Stimulated activated naive CD8-positive, alpha-beta T cell treated with anti-CD3 and anti-CD28 coated beads, Interleukin-15, Interleukin-2, amounts not matched to agents 100 ng/mL and 50 ng/mL, for 24 hours (primary cell): ENCODE data around the gene PHACTR3.

ENCODE experiments used
- H3K27ac Mint-ChIP-seq: one replicate; pipeline ENCODE4 v1.8.0; 2021; ENCODE audit warnings: mild to moderate bottlenecking, mixed read lengths
- H3K27me3 Mint-ChIP-seq: one replicate; pipeline ENCODE4 v1.8.0; 2021; ENCODE audit warnings: mixed read lengths
- H3K36me3 Mint-ChIP-seq: one replicate; pipeline ENCODE4 v1.8.0; 2021; ENCODE audit warnings: low read depth, mixed read lengths
- H3K4me1 Mint-ChIP-seq: one replicate; pipeline ENCODE4 v1.8.0; 2021; ENCODE audit warnings: low read depth, mixed read lengths
- H3K4me3 Mint-ChIP-seq: one replicate; pipeline ENCODE4 v1.8.0; 2021; ENCODE audit warnings: mild to moderate bottlenecking, mixed read lengths
- H3K9me3 Mint-ChIP-seq: one replicate; pipeline ENCODE4 v1.8.0; 2021; ENCODE audit warnings: mixed read lengths

Gene PHACTR3

DNA sequence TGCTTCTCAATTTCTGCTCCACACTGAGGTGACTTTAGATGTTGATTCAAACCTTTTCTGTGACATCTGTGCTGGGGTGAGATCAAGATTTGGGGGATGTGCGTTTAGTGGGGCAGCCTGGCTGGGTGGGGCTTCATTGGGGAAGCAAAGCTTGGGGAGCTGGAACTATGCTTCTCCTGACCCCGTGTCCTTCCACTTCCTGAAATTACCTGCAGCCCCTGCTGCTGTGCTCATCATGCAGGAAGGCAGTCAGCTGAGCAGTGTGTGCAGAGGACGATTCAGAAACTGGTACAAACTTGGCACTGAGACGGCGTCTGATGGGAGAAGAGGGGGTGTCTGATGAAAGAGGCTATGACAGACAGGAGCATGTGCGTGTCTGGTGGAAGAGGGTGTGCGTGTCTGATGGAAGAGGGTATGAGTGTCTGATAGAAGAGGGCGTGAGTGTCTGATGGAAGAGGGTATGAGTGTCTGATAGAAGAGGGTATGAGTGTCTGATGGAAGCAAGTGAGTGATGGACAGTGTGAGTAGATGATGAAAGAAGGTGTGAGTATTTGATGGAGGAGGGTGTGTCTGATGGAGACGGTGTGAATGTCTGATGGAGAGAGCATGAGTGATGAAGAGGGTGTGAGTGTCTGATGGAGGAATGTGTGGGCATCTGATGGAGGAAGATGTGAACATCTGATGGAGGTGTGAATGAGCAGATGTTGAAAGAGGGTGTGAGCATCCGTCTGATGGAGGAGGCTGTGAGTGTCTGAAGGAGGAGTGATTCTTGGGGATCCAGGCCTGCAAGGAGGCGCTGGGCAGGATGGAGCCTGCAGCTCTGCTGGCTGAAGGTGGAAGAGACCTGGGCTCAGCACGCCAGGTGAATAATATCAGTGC lies 225.7 kb downstream of the PHACTR3 start:
- H3K4me3 Mint-ChIP-seq = no peak overlapping the region
- H3K4me1 Mint-ChIP-seq = no peaks in the 10 kb centered on the region
- no peak overlapping the region for H3K27ac Mint-ChIP-seq
- H3K27me3 Mint-ChIP-seq = peaks cover 4% of the 10 kb centered on the region
- H3K9me3 Mint-ChIP-seq = no peaks in the 10 kb centered on the region
- no peaks in the 10 kb centered on the region for H3K36me3 Mint-ChIP-seq

DNA sequence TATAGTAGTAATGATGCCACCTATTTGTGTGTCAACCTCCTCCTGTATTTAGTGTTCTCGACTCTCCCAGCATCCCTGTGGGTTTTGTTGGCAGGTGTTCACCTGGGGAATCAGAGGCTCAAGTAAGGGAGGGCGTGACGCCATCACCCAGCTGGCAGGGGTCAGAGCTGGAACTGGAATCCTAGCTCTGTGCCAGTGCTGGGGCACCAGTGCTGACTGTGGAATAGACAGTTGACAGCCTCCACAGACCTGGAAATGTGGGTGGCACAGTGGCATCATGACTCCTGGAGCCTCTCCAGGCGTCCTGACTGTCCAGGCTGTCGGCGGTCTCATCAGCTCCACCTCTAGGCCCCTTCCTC lies 226.3 kb downstream of the PHACTR3 start:
- Mint-ChIP-seq H3K4me3 (no peak overlapping the region), H3K27me3 (peaks cover 7% of the 10 kb centered on the region), H3K36me3 (no peaks in the 10 kb centered on the region), H3K9me3 (no peaks in the 10 kb centered on the region), H3K4me1 (peaks cover under 1% of the 10 kb centered on the region), H3K27ac (no peak overlapping the region)

DNA sequence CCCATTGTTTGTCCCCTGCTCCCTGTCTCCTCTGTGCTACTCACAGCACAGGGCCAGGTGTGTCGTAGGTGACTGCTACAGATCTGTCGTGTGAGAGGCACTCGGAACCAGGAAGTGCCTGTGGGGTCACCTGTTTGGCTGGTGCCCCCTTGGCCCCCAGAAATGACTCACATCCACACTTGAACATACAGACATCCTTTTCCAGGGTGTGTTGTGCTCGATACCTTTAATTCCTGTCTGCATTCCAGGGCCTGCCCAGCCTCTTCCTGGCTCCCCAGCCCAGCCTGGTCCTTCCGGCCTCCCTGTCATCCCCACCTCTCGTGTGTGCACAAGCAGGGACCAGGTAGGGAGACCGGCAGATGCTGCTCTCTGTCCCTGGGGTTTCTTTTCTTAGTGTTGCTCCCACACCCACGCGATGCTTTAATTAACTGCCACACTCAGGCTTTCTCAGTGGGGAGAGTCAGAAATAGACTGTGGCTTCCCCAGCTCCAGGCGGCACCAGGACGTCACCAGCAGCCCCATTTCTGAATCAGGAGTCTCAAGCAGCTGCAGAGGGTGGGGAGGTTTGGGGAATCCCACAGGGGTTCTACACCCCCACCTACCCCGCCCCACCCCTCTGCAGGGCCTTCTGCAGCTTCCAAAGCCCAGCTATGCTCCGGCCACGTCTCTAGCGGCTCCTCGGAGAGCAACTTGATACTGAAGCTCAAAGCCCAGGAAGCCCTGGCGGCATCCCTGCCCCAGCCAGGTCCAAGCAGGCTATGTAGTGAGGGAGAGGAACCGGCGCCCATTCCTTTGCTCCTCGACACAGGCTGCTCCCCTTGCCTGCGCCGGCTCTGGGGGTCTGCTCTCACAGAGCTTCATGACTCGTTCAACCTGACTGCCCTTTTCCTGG lies 226.9 kb downstream of the PHACTR3 start:
- no peaks in the 10 kb centered on the region for H3K36me3 Mint-ChIP-seq
- peaks cover 13% of the 10 kb centered on the region for H3K27me3 Mint-ChIP-seq
- H3K27ac Mint-ChIP-seq = no peak overlapping the region
- no peaks in the 10 kb centered on the region for H3K9me3 Mint-ChIP-seq
- peaks cover 5% of the 10 kb centered on the region for H3K4me1 Mint-ChIP-seq
- no peak overlapping the region for H3K4me3 Mint-ChIP-seq

DNA sequence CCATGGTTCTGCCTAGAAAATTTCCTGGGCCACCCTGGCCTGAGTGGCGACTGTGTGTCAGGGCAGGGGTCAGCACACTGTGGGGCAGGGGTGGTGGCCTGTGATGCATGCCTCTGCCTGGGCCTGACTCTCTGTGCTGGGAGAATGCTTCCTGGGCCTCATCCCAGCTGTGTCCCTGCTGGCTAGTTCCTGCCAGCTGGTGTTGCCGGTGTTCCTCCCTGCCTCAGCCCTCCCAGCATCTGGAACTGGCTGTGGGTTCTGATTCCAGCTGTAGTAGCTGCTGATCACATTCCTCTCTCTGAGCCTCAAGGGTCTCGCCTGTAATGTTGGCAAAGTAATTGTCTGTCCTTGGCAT lies 227.6 kb downstream of the PHACTR3 start:
- no peak overlapping the region for H3K27ac Mint-ChIP-seq
- no peaks in the 10 kb centered on the region for H3K36me3 Mint-ChIP-seq
- no peak overlapping the region for H3K4me3 Mint-ChIP-seq
- no peaks in the 10 kb centered on the region for H3K9me3 Mint-ChIP-seq
- H3K27me3 Mint-ChIP-seq = peaks cover 10% of the 10 kb centered on the region
- peaks cover 5% of the 10 kb centered on the region for H3K4me1 Mint-ChIP-seq

DNA sequence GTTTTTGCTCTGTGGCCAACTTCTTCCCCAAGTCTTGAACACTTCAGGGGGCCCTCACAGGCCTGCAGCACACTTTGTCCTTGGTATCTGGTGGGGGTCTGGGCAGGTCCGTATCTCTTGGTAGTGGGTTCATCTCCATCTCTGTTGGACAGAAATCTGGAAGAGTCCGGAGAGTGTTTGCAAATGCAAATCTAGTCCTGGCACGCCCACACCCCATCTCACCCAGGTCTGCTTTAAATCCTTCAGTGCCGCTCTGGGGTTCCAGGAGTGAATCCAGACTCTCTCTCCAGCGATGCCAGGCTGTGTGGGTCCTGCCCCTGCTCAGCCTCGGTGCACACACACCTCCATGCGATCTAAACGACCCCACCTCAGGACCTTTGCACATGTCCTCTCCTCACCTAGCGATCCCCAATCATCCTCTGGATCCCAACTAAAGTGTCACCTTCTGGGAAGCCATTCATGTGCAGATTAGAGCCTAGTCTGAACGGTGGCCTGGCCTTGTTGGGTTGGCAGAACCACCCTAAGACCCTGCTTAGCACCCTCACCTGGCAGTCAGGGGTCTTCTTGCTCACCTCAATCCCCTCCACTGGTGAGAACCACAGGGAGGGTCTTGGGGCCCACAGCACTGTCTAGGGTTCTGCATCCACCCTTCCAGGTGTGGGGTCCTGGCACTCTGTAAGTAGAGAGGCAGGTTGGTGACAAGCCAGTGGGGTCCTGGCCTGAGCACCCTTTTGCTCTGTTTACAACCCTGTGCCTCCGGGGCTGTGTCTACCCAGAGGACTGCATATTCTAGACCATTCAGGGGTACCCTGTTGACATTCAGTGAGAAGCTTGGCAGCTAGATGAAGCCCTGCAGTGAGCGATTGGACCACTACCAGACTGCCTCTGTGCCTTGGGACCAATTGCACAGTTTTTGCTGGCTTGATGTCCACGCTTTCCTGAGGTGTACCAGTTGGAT lies 228.3 kb downstream of the PHACTR3 start:
- Mint-ChIP-seq H3K4me1 (peaks cover 5% of the 10 kb centered on the region), H3K27me3 (peaks cover 10% of the 10 kb centered on the region), H3K36me3 (no peaks in the 10 kb centered on the region), H3K9me3 (no peaks in the 10 kb centered on the region), H3K4me3 (no peak overlapping the region), H3K27ac (no peak overlapping the region)

DNA sequence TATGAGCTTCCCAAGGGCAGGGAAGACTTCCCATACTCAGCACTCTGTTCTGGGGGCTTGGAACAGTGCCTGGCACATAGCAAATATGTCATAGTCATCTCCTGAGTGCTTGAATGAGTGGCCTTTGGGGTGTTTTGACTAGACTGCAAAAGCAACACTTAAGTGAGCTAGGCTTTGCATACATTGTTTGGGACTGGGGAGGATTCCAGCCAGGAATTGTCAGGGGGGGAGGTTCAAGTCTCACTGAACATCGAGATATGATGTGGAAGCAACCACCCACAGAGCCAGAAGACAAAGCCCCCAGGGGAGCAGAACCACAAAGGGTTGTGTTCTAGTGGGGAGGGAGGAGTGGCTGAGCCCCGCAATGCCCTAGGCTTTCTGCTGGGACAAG lies 230.7 kb downstream of the PHACTR3 start:
- Mint-ChIP-seq H3K9me3 (no peaks in the 10 kb centered on the region), H3K27me3 (peaks cover 17% of the 10 kb centered on the region), H3K4me3 (no peak overlapping the region), H3K4me1 (peaks cover 5% of the 10 kb centered on the region), H3K27ac (no peak overlapping the region), H3K36me3 (no peaks in the 10 kb centered on the region)

DNA sequence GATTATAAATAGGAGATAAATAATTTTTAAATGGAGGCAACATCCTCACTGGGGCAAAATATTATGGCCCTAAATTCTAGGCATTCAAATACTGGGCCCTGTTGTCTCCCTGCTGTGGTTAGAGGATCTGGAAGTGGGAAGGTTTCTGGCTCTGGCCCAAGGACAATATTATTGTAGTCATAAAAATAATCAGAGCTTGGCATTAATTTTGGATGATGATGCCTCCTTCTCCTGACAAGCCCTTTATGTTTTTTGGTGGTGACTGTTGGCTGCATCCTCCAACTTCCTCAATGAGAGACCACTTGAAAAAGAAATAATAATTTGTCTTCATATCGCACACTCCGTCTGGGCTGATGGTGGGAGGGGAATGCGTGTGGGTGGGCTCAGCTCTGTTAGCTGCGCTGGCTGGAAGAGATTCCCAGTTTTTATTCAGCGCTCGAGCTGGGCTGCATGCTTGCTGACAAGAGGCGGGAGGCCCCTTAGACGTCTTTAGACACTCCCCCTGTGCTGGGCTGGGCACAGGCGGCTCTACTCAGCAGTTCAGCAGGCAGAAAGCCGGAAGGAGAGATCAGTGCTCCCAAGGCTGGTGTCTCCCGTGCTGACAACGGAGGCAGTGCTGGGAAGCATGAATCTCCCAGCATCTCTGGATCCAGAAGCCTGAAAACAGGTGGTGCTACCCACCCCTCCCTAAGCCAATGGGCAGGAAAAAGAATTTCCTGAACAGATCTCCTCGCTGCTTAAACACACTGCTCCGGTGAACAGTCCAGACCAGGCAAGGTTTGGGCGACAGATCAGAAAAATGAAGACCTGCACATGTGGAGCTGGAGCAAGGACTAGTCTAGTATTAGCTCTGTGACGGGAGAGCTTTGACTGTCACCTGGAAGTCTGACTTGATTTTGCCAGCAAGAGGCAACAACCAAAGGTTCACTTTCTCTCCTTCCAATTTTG lies 231.4 kb downstream of the PHACTR3 start:
- Mint-ChIP-seq H3K27me3 (peaks cover 17% of the 10 kb centered on the region), H3K27ac (no peak overlapping the region), H3K4me3 (no peak overlapping the region), H3K4me1 (peaks cover 5% of the 10 kb centered on the region), H3K9me3 (no peaks in the 10 kb centered on the region), H3K36me3 (no peaks in the 10 kb centered on the region)

DNA sequence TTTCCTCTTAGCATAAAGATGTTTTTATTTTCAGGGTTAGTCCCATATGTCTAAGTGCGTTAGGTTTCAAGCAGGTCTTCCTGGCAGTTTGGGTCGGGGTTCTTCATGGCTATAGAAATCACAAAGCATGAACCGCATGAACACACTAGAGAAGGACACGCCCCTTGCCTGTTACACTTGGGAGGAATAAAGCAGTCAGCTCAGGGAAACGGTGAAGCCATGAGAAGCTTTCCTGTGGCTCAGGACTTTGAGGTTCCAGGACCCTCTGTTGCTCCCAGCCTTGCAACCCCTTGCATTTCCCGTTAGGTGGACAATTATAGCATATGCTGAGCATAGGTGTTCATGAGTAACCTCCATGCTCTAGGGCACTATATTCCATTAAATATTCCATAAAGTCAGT lies 232.4 kb downstream of the PHACTR3 start:
- peaks cover 5% of the 10 kb centered on the region for H3K4me1 Mint-ChIP-seq

DNA sequence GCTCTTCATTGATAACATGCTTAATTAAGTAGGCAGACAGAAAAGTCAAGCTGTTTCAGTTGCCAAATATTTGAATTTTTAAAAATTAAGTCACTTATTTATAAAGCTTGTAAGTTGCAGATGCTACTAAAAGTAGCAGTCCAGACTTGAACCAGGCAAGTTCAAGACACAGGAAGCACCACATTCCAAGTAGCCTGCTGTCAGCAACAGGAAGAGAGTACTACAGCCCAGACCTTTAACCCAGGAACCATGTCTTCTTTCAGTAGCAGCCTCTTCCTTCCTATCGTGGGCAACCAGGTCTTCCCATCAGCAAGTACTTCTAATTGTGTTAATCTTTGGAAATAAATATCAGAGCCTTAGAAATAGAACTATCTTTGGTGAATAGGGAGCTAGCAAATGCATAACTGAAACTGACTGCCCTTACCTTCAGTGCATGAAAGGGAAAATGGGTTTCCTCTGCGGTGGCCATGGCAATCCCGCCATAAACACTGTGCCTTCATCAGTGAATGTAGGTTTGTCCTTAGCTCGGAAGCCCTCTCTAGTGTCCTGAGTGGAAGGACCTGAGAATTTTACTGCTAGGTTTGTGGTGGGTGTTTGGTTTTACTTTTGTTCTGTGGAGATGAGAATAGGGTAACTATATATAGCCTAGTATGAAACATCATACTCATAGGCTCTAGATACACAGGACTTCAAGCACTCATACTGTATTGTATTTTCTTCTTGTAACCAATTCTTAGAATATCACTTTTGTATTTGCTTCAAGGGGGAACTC lies 233.5 kb downstream of the PHACTR3 start:
- H3K36me3 Mint-ChIP-seq = no peaks in the 10 kb centered on the region
- no peak overlapping the region for H3K4me3 Mint-ChIP-seq
- peaks cover 5% of the 10 kb centered on the region for H3K4me1 Mint-ChIP-seq
- H3K27ac Mint-ChIP-seq = no peak overlapping the region
- peaks cover 23% of the 10 kb centered on the region for H3K27me3 Mint-ChIP-seq
- no peaks in the 10 kb centered on the region for H3K9me3 Mint-ChIP-seq

More for the DNA sequence above, 232.4 kb downstream of the PHACTR3 start:
- Mint-ChIP-seq H3K27me3 (peaks cover 17% of the 10 kb centered on the region), H3K27ac (no peak overlapping the region), H3K4me3 (no peak overlapping the region), H3K9me3 (no peaks in the 10 kb centered on the region), H3K36me3 (no peaks in the 10 kb centered on the region)

DNA sequence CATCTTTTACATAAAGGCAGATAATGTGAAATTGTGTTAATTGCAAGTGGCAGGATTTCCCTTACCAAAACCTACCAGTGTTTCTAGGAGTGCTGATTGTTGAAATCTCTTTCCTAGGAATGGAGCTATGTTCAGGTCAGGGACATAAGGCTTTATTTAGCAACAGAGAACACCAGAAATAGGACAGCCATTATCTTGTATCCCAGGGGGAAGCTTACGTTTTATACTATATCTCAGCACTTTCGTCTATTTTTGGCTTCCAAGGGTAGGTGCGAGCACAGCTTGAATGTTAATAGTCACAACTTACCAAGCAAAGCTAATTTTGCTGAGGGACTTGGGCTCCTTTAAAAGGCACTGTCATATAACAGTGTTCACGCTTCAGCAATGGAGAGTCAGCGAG lies 235.1 kb downstream of the PHACTR3 start:
- Mint-ChIP-seq H3K36me3 (no peaks in the 10 kb centered on the region), H3K4me1 (peaks cover 5% of the 10 kb centered on the region), H3K27me3 (peaks cover 31% of the 10 kb centered on the region), H3K27ac (no peak overlapping the region), H3K4me3 (no peak overlapping the region), H3K9me3 (no peaks in the 10 kb centered on the region)

DNA sequence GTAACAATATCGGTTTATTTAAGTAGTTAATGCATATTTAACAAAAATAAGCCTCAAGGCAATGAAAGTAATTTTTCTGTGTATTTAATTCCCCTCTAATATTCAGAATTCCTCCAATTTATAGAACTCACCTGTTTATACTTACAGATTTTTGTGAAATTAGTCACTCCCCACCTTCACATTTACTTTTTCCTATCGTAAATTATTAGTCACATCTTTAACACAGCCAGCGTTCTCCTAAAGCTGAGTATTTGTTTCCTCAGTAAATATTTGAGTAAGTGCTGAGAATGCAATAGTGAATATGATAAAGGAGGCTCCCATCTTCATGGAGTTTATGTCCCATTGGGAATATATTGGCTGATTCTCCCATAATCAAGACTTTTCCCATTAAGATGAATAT lies 241.1 kb downstream of the PHACTR3 start:
- no peaks in the 10 kb centered on the region for H3K36me3 Mint-ChIP-seq
- no peak overlapping the region for H3K27ac Mint-ChIP-seq
- H3K4me3 Mint-ChIP-seq = no peak overlapping the region
- H3K9me3 Mint-ChIP-seq = no peaks in the 10 kb centered on the region
- H3K4me1 Mint-ChIP-seq = no peaks in the 10 kb centered on the region
- H3K27me3 Mint-ChIP-seq = peaks cover 13% of the 10 kb centered on the region

DNA sequence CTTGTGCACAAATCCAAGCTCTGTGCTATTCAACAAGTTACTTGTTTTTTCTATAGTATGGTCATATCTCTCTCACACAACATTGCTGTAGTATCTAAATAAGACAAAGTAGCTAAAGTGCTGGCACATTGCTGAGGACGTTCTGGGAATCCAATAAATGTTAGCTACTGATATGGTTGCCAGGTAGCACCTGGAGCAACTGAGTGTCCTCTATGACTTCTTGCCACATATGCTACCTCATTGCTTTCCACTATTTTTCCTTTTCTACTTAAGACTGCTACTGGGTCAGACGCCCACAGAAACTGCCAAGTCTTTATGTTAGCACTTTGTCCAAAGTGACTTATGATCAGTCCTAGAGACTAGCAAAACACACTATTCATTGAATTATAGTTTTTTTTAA lies 243.8 kb downstream of the PHACTR3 start:
- H3K36me3 Mint-ChIP-seq = no peaks in the 10 kb centered on the region
- no peak overlapping the region for H3K27ac Mint-ChIP-seq
- H3K4me3 Mint-ChIP-seq = no peak overlapping the region
- no peaks in the 10 kb centered on the region for H3K9me3 Mint-ChIP-seq
- no peaks in the 10 kb centered on the region for H3K4me1 Mint-ChIP-seq
- H3K27me3 Mint-ChIP-seq = peaks cover 4% of the 10 kb centered on the region

DNA sequence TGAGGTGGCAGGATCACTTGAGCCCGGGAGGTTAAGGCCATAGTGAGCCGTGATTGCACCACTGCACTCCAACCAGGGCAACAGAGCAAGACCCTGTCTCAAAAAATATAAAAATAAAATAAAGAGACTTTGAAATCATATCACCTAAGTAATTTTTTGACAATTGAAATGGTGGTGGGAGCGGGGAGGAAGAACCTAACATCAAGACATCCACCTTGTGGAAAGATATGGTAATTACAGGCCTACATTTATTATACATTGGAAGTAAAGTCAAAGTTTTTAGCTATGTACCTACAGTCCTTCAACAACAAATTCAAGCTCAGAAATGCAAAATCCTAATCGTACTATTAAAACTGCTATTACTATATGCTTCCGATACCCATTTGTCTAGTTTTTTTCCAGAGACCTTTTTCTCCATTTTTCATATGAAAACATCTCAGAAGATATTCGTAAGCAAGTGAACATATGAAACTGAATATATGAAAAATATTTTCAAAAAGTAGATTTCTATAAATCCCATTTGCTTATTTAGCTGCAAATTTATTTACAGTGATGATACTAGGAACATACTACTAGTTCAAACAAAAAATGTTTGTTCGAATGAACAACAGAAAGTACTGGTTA lies 245.8 kb downstream of the PHACTR3 start:
- no peaks in the 10 kb centered on the region for H3K4me1 Mint-ChIP-seq
- no peaks in the 10 kb centered on the region for H3K27me3 Mint-ChIP-seq
- H3K36me3 Mint-ChIP-seq = no peaks in the 10 kb centered on the region
- no peaks in the 10 kb centered on the region for H3K9me3 Mint-ChIP-seq
- no peak overlapping the region for H3K27ac Mint-ChIP-seq
- no peak overlapping the region for H3K4me3 Mint-ChIP-seq
